Measurements from ENCODE around the gene SMIM13.

The SMIM13 gene

GRCh38 chr6:11122380-11122779, 28.7 kb downstream of the SMIM13 start:
- DNase-seq (ENCODE audit: low read depth): no peak

GRCh38 chr6:11123978-11124377, 30.3 kb downstream of the SMIM13 start:
- no peak for DNase-seq (ENCODE audit: low read depth)

GRCh38 chr6:11126876-11127275, 33.2 kb downstream of the SMIM13 start:
- DNase-seq (ENCODE audit: low read depth): no peak

GRCh38 chr6:11128608-11129007, 35.0 kb downstream of the SMIM13 start:
- no peak for DNase-seq (ENCODE audit: low read depth)

- DNase-seq (ENCODE audit: low read depth): no peak
These were observed 36.4 kb downstream of the SMIM13 start for GRCh38 chr6:11129908-11130565.

GRCh38 chr6:11130605-11131004, 37.0 kb downstream of the SMIM13 start:
- DNase-seq (ENCODE audit: low read depth): no peak

GRCh38 chr6:11132194-11132888, 38.7 kb downstream of the SMIM13 start:
- DNase-seq (ENCODE audit: low read depth): no peak

- DNase-seq (ENCODE audit: low read depth): no peak
These were observed 39.6 kb downstream of the SMIM13 start for GRCh38 chr6:11133281-11133680.

- no peak for DNase-seq (ENCODE audit: low read depth)
These were observed 43.2 kb downstream of the SMIM13 start for GRCh38 chr6:11136809-11137208.

- no peak for DNase-seq (ENCODE audit: low read depth)
These were observed 45.7 kb downstream of the SMIM13 start for GRCh38 chr6:11139051-11139960.

- DNase-seq (ENCODE audit: low read depth): no peak
These were observed 46.4 kb downstream of the SMIM13 start for GRCh38 chr6:11140056-11140455.

GRCh38 chr6:11141295-11141694, 47.7 kb downstream of the SMIM13 start:
- no peak for DNase-seq (ENCODE audit: low read depth)

- DNase-seq (ENCODE audit: low read depth): no peak
These were observed 48.8 kb downstream of the SMIM13 start for GRCh38 chr6:11142296-11143027.

- no peak for DNase-seq (ENCODE audit: low read depth)
These were observed 50.0 kb downstream of the SMIM13 start for GRCh38 chr6:11143394-11144371.

- DNase-seq (ENCODE audit: low read depth): peak; percentile 64
These were observed 50.8 kb downstream of the SMIM13 start for GRCh38 chr6:11144393-11144851.

- DNase-seq (ENCODE audit: low read depth): no peak
These were observed 52.6 kb downstream of the SMIM13 start for GRCh38 chr6:11146117-11146826.

- no peak for DNase-seq (ENCODE audit: low read depth)
These were observed 55.9 kb downstream of the SMIM13 start for GRCh38 chr6:11149551-11149950.

GRCh38 chr6:11151488-11151887, 57.9 kb downstream of the SMIM13 start:
- no peak for DNase-seq (ENCODE audit: low read depth)

- no peak for DNase-seq (ENCODE audit: low read depth)
These were observed 58.9 kb downstream of the SMIM13 start for GRCh38 chr6:11152581-11152980.

GRCh38 chr6:11153447-11153846, 59.8 kb downstream of the SMIM13 start:
- no peak for DNase-seq (ENCODE audit: low read depth)
